IPS-20b (cell line): ENCODE data around the gene PTPRN2.
"Not testable (repeated sequence)": the region's sequence is repeated elsewhere in the genome, so short reads cannot be mapped to it uniquely, and the experiment has no call there.

Experiments
- H3K27ac ChIP-seq: one replicate; pipeline ENCODE4 v1.5.1; 2013; ENCODE audit warnings: low read length
- H3K27me3 ChIP-seq: 2 replicates; pipeline ENCODE4 v1.6.1; 2013; ENCODE audit warnings: mild to moderate bottlenecking, low read length, inconsistent platforms; ENCODE audit not compliant: insufficient read depth
- H3K36me3 ChIP-seq: 2 replicates; pipeline ENCODE4 v1.6.1; 2013; ENCODE audit warnings: low read depth, mild to moderate bottlenecking, inconsistent platforms, low read length, moderate library complexity; ENCODE audit not compliant: insufficient read depth
- H3K4me1 ChIP-seq: 2 replicates; pipeline ENCODE4 v1.6.1; 2013; ENCODE audit warnings: mild to moderate bottlenecking, control low read depth, inconsistent platforms, low read length, moderate library complexity; ENCODE audit not compliant: insufficient read depth
- H3K4me3 ChIP-seq: 2 replicates; pipeline ENCODE4 v1.5.1; 2013; ENCODE audit warnings: mild to moderate bottlenecking, low read length, inconsistent platforms
- H3K9ac ChIP-seq: 2 replicates; pipeline ENCODE4 v1.6.1; 2013; ENCODE audit warnings: low read depth, mild to moderate bottlenecking, inconsistent platforms, low read length, moderate library complexity
- H3K9me3 ChIP-seq: 2 replicates; pipeline ENCODE4 v1.6.1; 2013; ENCODE audit warnings: mild to moderate bottlenecking, low read depth, low read length, inconsistent platforms; ENCODE audit not compliant: insufficient read depth

Gene PTPRN2

GRCh38 chr7:157987906-157988305 is 599.7 kb downstream of the PTPRN2 start:
- H3K4me3 ChIP-seq, result no peak overlapping the region
- no peaks in the 10 kb centered on the region for H3K27me3 ChIP-seq
- H3K27ac ChIP-seq, result no peak overlapping the region
- no peaks in the 10 kb centered on the region for H3K36me3 ChIP-seq
- H3K4me1 ChIP-seq, result no peaks in the 10 kb centered on the region
- H3K9ac ChIP-seq, result no peak overlapping the region
- peaks cover 57% of the 10 kb centered on the region for H3K9me3 ChIP-seq

GRCh38 chr7:157986051-157986450 is 601.6 kb downstream of the PTPRN2 start:
- H3K4me3 ChIP-seq, result no peak overlapping the region
- H3K27me3 ChIP-seq, result no peaks in the 10 kb centered on the region
- peaks cover 52% of the 10 kb centered on the region for H3K9me3 ChIP-seq
- H3K27ac ChIP-seq, result no peak overlapping the region
- no peaks in the 10 kb centered on the region for H3K4me1 ChIP-seq
- no peaks in the 10 kb centered on the region for H3K36me3 ChIP-seq
- H3K9ac ChIP-seq, result no peak overlapping the region

GRCh38 chr7:157985636-157986035 is 602.0 kb downstream of the PTPRN2 start:
- Histone ChIP-seq H3K36me3 (no peaks in the 10 kb centered on the region), H3K4me1 (no peaks in the 10 kb centered on the region), H3K9ac (no peak overlapping the region), H3K9me3 (peaks cover 51% of the 10 kb centered on the region), H3K27ac (no peak overlapping the region), H3K27me3 (no peaks in the 10 kb centered on the region), H3K4me3 (no peak overlapping the region)

GRCh38 chr7:157984423-157985163 is 603.0 kb downstream of the PTPRN2 start:
- Histone ChIP-seq H3K27ac (no peak overlapping the region), H3K36me3 (no peaks in the 10 kb centered on the region), H3K9ac (no peak overlapping the region), H3K27me3 (no peaks in the 10 kb centered on the region), H3K4me1 (no peaks in the 10 kb centered on the region), H3K4me3 (no peak overlapping the region), H3K9me3 (peaks cover 55% of the 10 kb centered on the region)

GRCh38 chr7:157983502-157984422 is 603.9 kb downstream of the PTPRN2 start:
- H3K9ac ChIP-seq, result no peak overlapping the region
- H3K4me3 ChIP-seq, result no peak overlapping the region
- H3K36me3 ChIP-seq, result no peaks in the 10 kb centered on the region
- no peaks in the 10 kb centered on the region for H3K27me3 ChIP-seq
- no peak overlapping the region for H3K27ac ChIP-seq
- peaks cover 59% of the 10 kb centered on the region for H3K9me3 ChIP-seq
- no peaks in the 10 kb centered on the region for H3K4me1 ChIP-seq

- H3K27ac ChIP-seq, result no peak overlapping the region
- H3K4me1 ChIP-seq, result no peaks in the 10 kb centered on the region
- no peaks in the 10 kb centered on the region for H3K27me3 ChIP-seq
- H3K36me3 ChIP-seq, result no peaks in the 10 kb centered on the region
- H3K4me3 ChIP-seq, result no peak overlapping the region
- no peak overlapping the region for H3K9ac ChIP-seq
- H3K9me3 ChIP-seq, result peaks cover 55% of the 10 kb centered on the region
Observed at GRCh38 chr7:157981778-157982177, 605.8 kb downstream of the PTPRN2 start.

- Histone ChIP-seq H3K9ac (no peak overlapping the region), H3K27ac (no peak overlapping the region), H3K4me3 (no peak overlapping the region), H3K4me1 (no peaks in the 10 kb centered on the region), H3K9me3 (peaks cover 56% of the 10 kb centered on the region), H3K36me3 (no peaks in the 10 kb centered on the region), H3K27me3 (no peaks in the 10 kb centered on the region)
Observed at GRCh38 chr7:157980774-157981173, 606.8 kb downstream of the PTPRN2 start.

- H3K27me3 ChIP-seq, H3K36me3 ChIP-seq, H3K9ac ChIP-seq, H3K27ac ChIP-seq, H3K4me1 ChIP-seq, H3K4me3 ChIP-seq: not testable (repeated sequence)
- H3K9me3 ChIP-seq, result peaks cover 57% of the 10 kb centered on the region
Observed at GRCh38 chr7:157980341-157980731, 607.3 kb downstream of the PTPRN2 start.

- Histone ChIP-seq H3K4me1 (no peaks in the 10 kb centered on the region), H3K27me3 (no peaks in the 10 kb centered on the region), H3K36me3 (no peaks in the 10 kb centered on the region), H3K9me3 (peaks cover 59% of the 10 kb centered on the region), H3K4me3 (no peak overlapping the region), H3K27ac (no peak overlapping the region), H3K9ac (no peak overlapping the region)
Observed at GRCh38 chr7:157979636-157980340, 607.8 kb downstream of the PTPRN2 start.

- Histone ChIP-seq H3K9ac (no peak overlapping the region), H3K27me3 (no peaks in the 10 kb centered on the region), H3K36me3 (no peaks in the 10 kb centered on the region), H3K27ac (no peak overlapping the region), H3K4me1 (no peaks in the 10 kb centered on the region), H3K4me3 (no peak overlapping the region), H3K9me3 (peaks cover 63% of the 10 kb centered on the region)
Observed at GRCh38 chr7:157978766-157979165, 608.9 kb downstream of the PTPRN2 start.

- H3K9me3 ChIP-seq, result peaks cover 68% of the 10 kb centered on the region
- no peak overlapping the region for H3K27ac ChIP-seq
- no peak overlapping the region for H3K9ac ChIP-seq
- no peak overlapping the region for H3K4me3 ChIP-seq
- H3K4me1 ChIP-seq, result no peaks in the 10 kb centered on the region
- no peaks in the 10 kb centered on the region for H3K27me3 ChIP-seq
- H3K36me3 ChIP-seq, result no peaks in the 10 kb centered on the region
Observed at GRCh38 chr7:157977717-157978496, 609.7 kb downstream of the PTPRN2 start.
